Heart left ventricle (tissue), 16 donors: ENCODE measurements around the gene NEUROD6. TPM values are rescaled to one million over a fixed set of nuclear protein-coding genes. Genes with fewer than 3 reads are reported as not detected.

Source experiments
- ATAC-seq, 4 donors: fragments of 200-7000 bp; cut with Tn5 transposase; one replicate each; pipeline ENCODE4 v1.9.1; 2020 to 2022; ENCODE audit warnings: moderate library complexity in 4 of 4, mild to moderate bottlenecking in 3 of 4, moderate number of reproducible peaks in 1 of 4
- DNase-seq, 5 donors: peaks; one replicate each; pipeline ENCODE4 v3.0.0-alpha.2; 2020
- H3K27ac ChIP-seq, 12 donors: fragments of 200-600 bp; sonication (generic) in 4 of 12; one replicate each; pipeline versions ENCODE4 v1.5.0 to v1.8.0; 2016 to 2022; ENCODE audit warnings: mild to moderate bottlenecking in 2 of 12
- H3K27me3 ChIP-seq, 9 donors: fragments of 200-600 bp; sonication (generic) in 2 of 9; one replicate each; pipeline versions ENCODE4 v1.5.1 to v1.8.0; 2016 to 2022; ENCODE audit warnings: mild to moderate bottlenecking in 3 of 9
- H3K36me3 ChIP-seq, 9 donors: fragments of 200-600 bp; sonication (generic) in 2 of 9; one replicate each; pipeline versions ENCODE4 v1.5.0 to v1.8.0; 2018 to 2022; ENCODE audit warnings: mild to moderate bottlenecking in 2 of 9
- H3K4me1 ChIP-seq, 12 donors: fragments of 200-600 bp; sonication (generic) in 4 of 12; one replicate each; pipeline versions ENCODE4 v1.5.0 to v1.8.0; 2016 to 2022; ENCODE audit warnings: mild to moderate bottlenecking in 3 of 12
- H3K4me3 ChIP-seq, 12 donors: fragments of 200-600 bp; sonication (generic) in 4 of 12; one replicate each; pipeline versions ENCODE4 v1.5.0 to v1.8.0; 2017 to 2022; ENCODE audit warnings: mild to moderate bottlenecking in 9 of 12, moderate library complexity in 4 of 12
- H3K9me3 ChIP-seq, 12 donors: fragments of 200-600 bp; sonication (generic) in 4 of 12; one replicate each; pipeline versions ENCODE4 v1.5.0 to v1.8.0; 2016 to 2022; ENCODE audit warnings: mild to moderate bottlenecking in 1 of 12
- CTCF ChIP-seq, 12 donors: fragments of 200-600 bp; sonication (generic) in 4 of 12; IDR thresholded peaks; one replicate each; pipeline versions ENCODE4 v1.5.0 to v1.8.0; 2018 to 2022; ENCODE audit warnings: antibody characterized with exemption in 12 of 12, mild to moderate bottlenecking in 5 of 12
- POLR2A ChIP-seq, 2 donors: fragments of 450-650 bp; IDR thresholded peaks; one replicate each; pipeline ENCODE4 v1.6.1; 2017; ENCODE audit warnings: antibody characterized with exemption in 2 of 2, mild to moderate bottlenecking in 2 of 2, moderate library complexity in 2 of 2
- WGBS, 4 donors: extraction: QIAGEN DNeasy Blood & Tissue Kit in 2 of 4; methylation state at CpG; one replicate each; pipeline versions ENCODE4 v1.1.5 to v1.1.7; 2013 to 2018; 5-methylcytosine and 5-hydroxymethylcytosine counted together
- intact Hi-C, 10 donors: fragments of 100-400 bp; cut with DNase I; formaldehyde crosslinking; loops; one replicate each; pipeline versions ENCODE4 v1.11.1 to v1.14.2; 2022
- polyA plus RNA-seq, 2 donors: library from polyadenylated mRNA; stranded (reverse); fragments of 200-250 nt; gene quantifications; one replicate each; pipeline ENCODE4 v1.2.3, GENCODE V29; 2013
- total RNA-seq, 9 donors: library from RNA; depleted of rRNA in 2 of 9; stranded (reverse); fragments of >200 nt in 2 of 9; fragmentation: NEBNext Ultra II Directional in 3 of 9; extraction: Animal tissue kit (Norgen Biotek cat#: 25700) in 3 of 9; gene quantifications; one replicate each; pipeline versions ENCODE4 v1.1.0 to v1.2.4, GENCODE V29; 2016 to 2023
- donor health status: ischemic (EF 13 %, LVEDD 7.1; RV severe dilation, severe dysfunction).
- donor health status: healthy with polysubstance abuse.
- donor health status: DM: no; HTN: yes; CAD: no.
- donor health status: DM: no; HTN: no; CAD: no.
- donor health status: ischemic (EF 25% LVEDD 6.9; RV normal size, moderate dysfunction).
- donor health status: ischemic (EF 25% LVEDD 5.7; RV mildly dilated, moderate dysfunction).
- donor health status: healthy.
- donor health status: DM: yes; HTN: yes; CAD: no.
- donor health status: ischemic (EF 35%, LVEDD 5.7; RV mildly dilated, moderate dysfunction).
- donor health status: nonischemic (EF 11% LVEDD 7.7; RV severe dilation, severe dysfunction).
- donor health status: DM: yes; HTN: yes; CAD: no.
- donor health status: PGD.
- donor health status: ischemic (EF 29% LVEDD 5.4; RV normal size, mild dysfunction).
- donor health status: nonischemic (EF 23%, LVEDD 6.1; RV moderate dilation, normal function).

Gene NEUROD6
- total and polyA plus RNA-seq, 11 donors, result not detected

- peak overlapping the region in 5 of 12 donors; percentile 22 to 40 (median 32) for H3K4me3 ChIP-seq
- intact Hi-C loops, result no loop called here
These were observed 5.2 kb downstream of the NEUROD6 start for GRCh38 chr7:31335161-31335856.

GRCh38 chr7:31333291-31333690, 7.2 kb downstream of the NEUROD6 start:
- DNase-seq (no peak), ATAC-seq (no peak)
- no peaks in the 10 kb centered on the region for H3K9me3 ChIP-seq
- H3K27ac ChIP-seq, result no peak overlapping the region
- no peaks in the 10 kb centered on the region for H3K36me3 ChIP-seq
- TF ChIP-seq POLR2A (IDR thresholded peaks at IDR 0.05) (no peak), CTCF (IDR thresholded peaks at IDR 0.05) (no peak)
- intact Hi-C loops, result no loop called here
- H3K4me3 ChIP-seq, result no peak overlapping the region
- 81 to 91% (median 89%) methylated on average over 2 of the region's 2 CpGs for WGBS, 4 donors
- H3K27me3 ChIP-seq, result peaks cover 5 to 61% (median 26%) of the 10 kb centered on the region in 9 donors
- H3K4me1 ChIP-seq, result peaks cover 0 to 12% (median 0%) of the 10 kb centered on the region in 12 donors

More at GRCh38 chr7:31335161-31335856, 5.2 kb downstream of the NEUROD6 start:
- ATAC-seq (peak in 1 of 4 donors; percentile 31), DNase-seq (no peak)
- Histone ChIP-seq H3K36me3 (no peaks in the 10 kb centered on the region), H3K27ac (no peak overlapping the region), H3K4me1 (peaks cover 0 to 12% (median 0%) of the 10 kb centered on the region in 12 donors), H3K27me3 (peaks cover 5 to 65% (median 33%) of the 10 kb centered on the region in 9 donors), H3K9me3 (no peaks in the 10 kb centered on the region)
- 51 to 63% (median 53%) methylated on average over 10 to 16 of the region's 16 CpGs for WGBS, 4 donors
- TF ChIP-seq POLR2A (IDR thresholded peaks at IDR 0.05), result no peak
- no peak for TF ChIP-seq CTCF (IDR thresholded peaks at IDR 0.05)

- Histone ChIP-seq H3K4me1 (no peaks in the 10 kb centered on the region), H3K27ac (no peak overlapping the region), H3K27me3 (peaks cover 0 to 28% (median 0%) of the 10 kb centered on the region in 9 donors), H3K36me3 (no peaks in the 10 kb centered on the region), H3K4me3 (no peak overlapping the region), H3K9me3 (peaks cover 0 to 4% (median 0%) of the 10 kb centered on the region in 12 donors)
- ATAC-seq (no peak), DNase-seq (no peak)
- intact Hi-C loops, result no loop called here
- 41 to 48% (median 44%) methylated on average over 2 of the region's 2 CpGs for WGBS, 4 donors
- TF ChIP-seq POLR2A (IDR thresholded peaks at IDR 0.05) (no peak), CTCF (IDR thresholded peaks at IDR 0.05) (no peak)
These were observed 13.5 kb downstream of the NEUROD6 start for GRCh38 chr7:31327071-31327470.

GRCh38 chr7:31326416-31326815, 14.1 kb downstream of the NEUROD6 start:
- ATAC-seq (no peak), DNase-seq (no peak)
- WGBS, 4 donors, result 54 to 75% (median 59%) methylated on average over 2 of the region's 2 CpGs
- TF ChIP-seq CTCF (IDR thresholded peaks at IDR 0.05) (no peak), POLR2A (IDR thresholded peaks at IDR 0.05) (no peak)
- intact Hi-C loops, result no loop called here
- Histone ChIP-seq H3K4me1 (no peaks in the 10 kb centered on the region), H3K36me3 (no peaks in the 10 kb centered on the region), H3K9me3 (peaks cover 0 to 4% (median 0%) of the 10 kb centered on the region in 12 donors), H3K27ac (no peak overlapping the region), H3K27me3 (peaks cover 0 to 21% (median 0%) of the 10 kb centered on the region in 9 donors), H3K4me3 (no peak overlapping the region)
